Measurements from ENCODE around the gene LTN1. TPM values are rescaled to one million over a fixed set of nuclear protein-coding genes. Genes with fewer than 3 reads are reported as not detected.
A peak's percentile ranks its signal among the peaks of the same experiment; 100 is the strongest.

The LTN1 gene
- total RNA-seq, 1 experiment from 2014 or later: 27.1 TPM

GRCh38 chr21:28928578-28929420 lies 63.9 kb downstream of the LTN1 start:
- CTCF ChIA-PET: interaction anchor here (0.6 to 0.9 kb wide), 2 partner anchors 32 to 50 kb away, joined by 3 read pairs; no protein-coding TSS in a partner anchor
- peaks cover 51% of the 10 kb centered on the region for H3K36me3 Mint-ChIP-seq (ENCODE audit: insufficient read depth, unreplicated experiment)
- no peak overlapping the region for H3K4me3 Mint-ChIP-seq (ENCODE audit: unreplicated experiment)
- no peaks in the 10 kb centered on the region for H3K27me3 Mint-ChIP-seq (ENCODE audit: insufficient read depth, unreplicated experiment)
- no peaks in the 10 kb centered on the region for H3K9me3 Mint-ChIP-seq (ENCODE audit: unreplicated experiment)
- H3K4me1 Mint-ChIP-seq (ENCODE audit: insufficient read depth, unreplicated experiment): peaks cover 3% of the 10 kb centered on the region
- DNase-seq (ENCODE audit: unreplicated experiment): no peak
- intact Hi-C loops (cut with micrococcal nuclease): no loop called here
- TF ChIP-seq CTCF (IDR thresholded peaks at IDR 0.05; ENCODE audit: unreplicated experiment): no peak
- POLR2A ChIA-PET: interaction anchor here (0.6 kb wide), 1 partner anchor 40 kb away, joined by 3 read pairs; no protein-coding TSS in a partner anchor
- H3K27ac Mint-ChIP-seq (ENCODE audit: low read depth, unreplicated experiment): no peak overlapping the region
- TSS peak; percentile 11 for BruUV-seq (replicated peaks)

- Mint-ChIP-seq H3K27ac (ENCODE audit: low read depth, unreplicated experiment) (no peak overlapping the region), H3K36me3 (ENCODE audit: insufficient read depth, unreplicated experiment) (peaks cover 45% of the 10 kb centered on the region), H3K4me1 (ENCODE audit: insufficient read depth, unreplicated experiment) (peaks cover 4% of the 10 kb centered on the region), H3K27me3 (ENCODE audit: insufficient read depth, unreplicated experiment) (no peaks in the 10 kb centered on the region), H3K4me3 (ENCODE audit: unreplicated experiment) (no peak overlapping the region), H3K9me3 (ENCODE audit: unreplicated experiment) (no peaks in the 10 kb centered on the region)
- ChIA-PET POLR2A (interaction anchor here (0.7 kb wide), 1 partner anchor 528 kb away, joined by 3 read pairs; no protein-coding TSS in a partner anchor), CTCF (no interaction called here)
- intact Hi-C loops (cut with micrococcal nuclease): no loop called here
- DNase-seq (ENCODE audit: unreplicated experiment): no peak
- TF ChIP-seq CTCF (IDR thresholded peaks at IDR 0.05; ENCODE audit: unreplicated experiment): no peak
- no TSS peak for BruUV-seq (replicated peaks)
These were observed 65.5 kb downstream of the LTN1 start for GRCh38 chr21:28927130-28927529.

GRCh38 chr21:28923439-28923975 lies 69.2 kb downstream of the LTN1 start:
- Mint-ChIP-seq H3K4me3 (ENCODE audit: unreplicated experiment) (no peak overlapping the region), H3K9me3 (ENCODE audit: unreplicated experiment) (no peaks in the 10 kb centered on the region), H3K36me3 (ENCODE audit: insufficient read depth, unreplicated experiment) (peaks cover 29% of the 10 kb centered on the region), H3K27ac (ENCODE audit: low read depth, unreplicated experiment) (peak overlapping the region; percentile 65), H3K27me3 (ENCODE audit: insufficient read depth, unreplicated experiment) (no peaks in the 10 kb centered on the region), H3K4me1 (ENCODE audit: insufficient read depth, unreplicated experiment) (peaks cover 4% of the 10 kb centered on the region)
- intact Hi-C loops (cut with micrococcal nuclease): no loop called here
- BruUV-seq (replicated peaks): no TSS peak
- DNase-seq (ENCODE audit: unreplicated experiment): no peak
- TF ChIP-seq CTCF (IDR thresholded peaks at IDR 0.05; ENCODE audit: unreplicated experiment): no peak
- POLR2A ChIA-PET: no interaction called here
- CTCF ChIA-PET: interaction anchor here (0.9 to 1.3 kb wide), 2 partner anchors 13 to 16 kb away, joined by 3 to 6 read pairs; no protein-coding TSS in a partner anchor

- no peaks in the 10 kb centered on the region for H3K27me3 Mint-ChIP-seq (ENCODE audit: insufficient read depth, unreplicated experiment)
- ChIA-PET POLR2A (no interaction called here), CTCF (interaction anchor here (0.8 to 0.9 kb wide), 2 partner anchors 14 to 51 kb away, joined by 3 read pairs; no protein-coding TSS in a partner anchor)
- BruUV-seq (replicated peaks): no TSS peak
- H3K36me3 Mint-ChIP-seq (ENCODE audit: insufficient read depth, unreplicated experiment): peaks cover 25% of the 10 kb centered on the region
- peaks cover 4% of the 10 kb centered on the region for H3K4me1 Mint-ChIP-seq (ENCODE audit: insufficient read depth, unreplicated experiment)
- intact Hi-C loops (cut with micrococcal nuclease): no loop called here
- H3K4me3 Mint-ChIP-seq (ENCODE audit: unreplicated experiment): no peak overlapping the region
- no peak overlapping the region for H3K27ac Mint-ChIP-seq (ENCODE audit: low read depth, unreplicated experiment)
- TF ChIP-seq CTCF (IDR thresholded peaks at IDR 0.05; ENCODE audit: unreplicated experiment): no peak
- H3K9me3 Mint-ChIP-seq (ENCODE audit: unreplicated experiment): no peaks in the 10 kb centered on the region
- DNase-seq (ENCODE audit: unreplicated experiment): no peak
These were observed 70.3 kb downstream of the LTN1 start for GRCh38 chr21:28922368-28922767.
